HT1080 (cell line): ENCODE results near the gene TRERF1. TPM values are rescaled to one million over a fixed set of nuclear protein-coding genes. Genes with fewer than 3 reads are reported as not detected.
A peak's percentile ranks its signal among the peaks of the same experiment; 100 is the strongest.

ENCODE experiments used
- DNase-seq: peaks from one replicate; pipeline ENCODE4 v3.0.0-alpha.2; 2015; ENCODE audit warnings: low read depth
- total RNA-seq: library from RNA; depleted of rRNA; stranded (reverse); fragments of >200 nt; shearing (Covaris generic); gene quantifications from 2 replicates; pipeline ENCODE4 v1.2.3, GENCODE V29; 2014

The TRERF1 gene
- total RNA-seq, 1 experiment from 2014 or later: 11.4 TPM

DNA sequence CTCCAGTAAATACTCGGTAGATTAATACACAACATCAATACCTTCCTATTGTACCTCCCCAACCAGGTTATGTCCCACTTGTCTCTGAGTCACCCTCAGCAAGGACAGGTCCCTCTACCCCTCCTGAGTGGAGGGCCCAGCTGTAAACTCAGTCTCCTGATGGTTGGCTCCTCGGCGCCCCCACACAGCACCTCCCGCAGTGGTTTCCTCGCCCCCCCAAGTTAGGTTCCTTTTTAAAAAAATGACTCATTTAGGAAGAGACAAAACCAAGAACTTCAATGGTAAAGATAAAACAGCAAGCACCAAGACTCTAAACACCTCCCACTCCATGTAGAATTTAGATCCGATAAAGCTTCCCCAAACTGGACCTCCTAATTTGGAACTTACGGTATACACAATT lies 83.5 kb downstream of the TRERF1 start:
- DNase-seq: no peak

DNA sequence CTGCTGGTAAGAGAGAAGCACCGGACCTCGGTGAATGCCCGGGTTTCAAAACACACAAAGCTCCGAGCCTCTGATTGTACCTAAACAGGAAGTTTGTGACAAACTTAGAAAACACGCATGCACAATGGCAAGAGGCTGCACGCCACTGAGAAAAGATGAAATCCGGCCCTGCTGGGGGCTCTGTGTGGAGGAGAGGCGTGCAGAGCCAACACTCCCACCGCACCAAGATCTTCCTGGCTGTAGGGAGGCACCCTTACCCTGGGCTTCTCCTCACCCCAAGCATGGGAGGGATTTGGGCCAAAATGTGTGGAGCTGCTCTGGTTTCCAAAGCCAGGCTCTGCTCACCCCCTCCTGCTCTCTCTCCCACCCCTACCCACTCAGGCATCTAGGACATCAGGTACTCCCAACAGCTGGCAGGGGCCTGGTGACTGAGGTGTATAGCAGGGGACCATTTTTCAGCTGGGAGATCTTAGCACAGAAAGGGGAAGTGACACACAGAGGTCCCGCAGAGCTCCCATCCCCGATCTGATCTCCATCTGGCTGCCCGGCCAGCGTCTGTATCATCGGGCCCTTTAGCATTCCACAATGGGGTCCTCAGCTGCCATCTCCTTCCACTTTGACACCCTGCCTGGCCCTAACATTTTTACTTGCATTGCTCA lies 84.2 kb downstream of the TRERF1 start:
- DNase-seq: no peak

GRCh38 chr6:42366999-42367352 lies 84.8 kb downstream of the TRERF1 start:
- DNase-seq: no peak

- no peak for DNase-seq
These were observed 85.6 kb downstream of the TRERF1 start for GRCh38 chr6:42366011-42366705.

DNA sequence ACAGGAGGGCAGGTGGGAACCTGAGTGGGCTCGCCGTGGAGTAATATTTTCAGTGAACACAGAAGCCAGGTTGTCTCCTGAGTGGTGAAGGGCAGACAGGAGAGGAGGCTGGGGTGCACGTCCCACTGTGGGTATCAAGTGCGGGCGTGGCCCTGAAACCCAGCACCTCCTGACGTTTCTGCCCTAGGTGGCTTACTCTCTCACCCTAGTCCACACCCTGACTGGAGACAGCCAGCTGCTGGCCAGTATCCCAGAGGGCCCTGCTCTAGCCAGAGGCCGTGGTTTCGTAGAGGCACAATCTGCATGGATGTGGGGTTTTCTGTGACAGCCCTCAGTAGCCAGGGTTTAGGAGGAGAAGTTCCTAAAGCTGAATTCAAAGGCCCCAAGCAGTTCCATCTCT lies 86.7 kb downstream of the TRERF1 start:
- no peak for DNase-seq

DNA sequence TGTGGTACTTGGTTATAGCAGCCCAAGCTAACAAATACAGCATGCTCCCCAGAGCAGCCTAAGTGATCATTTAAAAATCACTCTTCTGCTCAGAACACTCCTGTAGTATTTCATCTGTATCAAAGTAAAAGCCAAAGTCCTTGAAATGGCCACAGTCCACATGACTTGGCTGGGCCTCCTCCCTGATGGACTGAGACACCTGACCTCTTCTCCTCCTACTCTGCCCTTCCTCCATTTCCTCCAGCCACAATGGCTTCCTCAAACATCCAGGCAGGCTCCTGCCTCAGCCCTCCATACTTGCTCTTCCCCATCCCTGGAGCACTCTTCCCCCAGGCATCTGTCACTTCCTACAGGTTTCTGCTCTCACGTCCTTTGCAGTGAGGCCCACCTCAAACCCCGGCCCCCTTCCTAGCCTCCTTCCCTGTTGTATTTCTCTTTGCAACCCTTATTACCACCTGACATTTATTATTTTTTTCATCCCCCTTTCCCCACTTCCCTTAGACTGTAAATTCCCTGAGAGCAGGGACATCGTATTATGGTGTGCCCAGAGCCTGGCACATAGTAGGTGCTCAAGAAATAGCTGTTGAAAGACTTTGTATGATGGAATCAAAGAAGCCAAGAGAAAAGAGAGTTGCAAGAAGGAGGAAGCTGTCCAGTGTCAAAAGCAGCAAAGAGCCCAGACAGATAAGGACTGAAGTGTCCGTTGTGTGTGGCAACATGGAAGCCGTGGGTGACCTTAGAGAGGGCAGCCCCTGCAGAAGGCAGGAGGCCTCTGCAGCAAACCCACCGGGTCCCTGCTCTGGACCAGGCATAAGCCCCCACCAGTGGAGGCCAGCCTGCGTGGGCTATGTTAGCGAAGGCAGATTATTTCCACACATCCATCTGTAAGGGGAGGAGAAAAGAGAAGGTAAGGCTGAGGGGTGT lies 87.5 kb downstream of the TRERF1 start:
- no peak for DNase-seq

- no peak for DNase-seq
These were observed 90.7 kb downstream of the TRERF1 start for GRCh38 chr6:42361036-42361435.

DNA sequence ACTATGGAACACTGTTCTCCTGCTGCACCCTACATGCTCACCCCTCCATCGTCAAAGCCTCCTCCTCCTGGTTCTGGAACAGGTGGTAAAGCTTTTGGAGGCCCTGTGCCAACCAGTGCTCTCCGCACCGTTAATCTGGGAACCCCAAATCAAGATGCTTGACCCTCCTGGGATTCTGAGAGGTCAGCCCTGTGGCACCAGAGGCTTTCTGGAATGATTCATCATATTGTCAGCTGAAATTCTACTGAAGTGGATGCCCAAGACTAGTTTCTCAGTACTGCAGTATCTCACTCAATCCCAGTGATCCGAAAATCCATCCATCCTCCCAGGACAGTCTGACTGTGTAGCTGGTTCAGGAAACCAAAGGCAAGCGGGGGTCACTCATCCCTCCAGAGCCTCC lies 92.7 kb downstream of the TRERF1 start:
- DNase-seq: peak; percentile 33

DNA sequence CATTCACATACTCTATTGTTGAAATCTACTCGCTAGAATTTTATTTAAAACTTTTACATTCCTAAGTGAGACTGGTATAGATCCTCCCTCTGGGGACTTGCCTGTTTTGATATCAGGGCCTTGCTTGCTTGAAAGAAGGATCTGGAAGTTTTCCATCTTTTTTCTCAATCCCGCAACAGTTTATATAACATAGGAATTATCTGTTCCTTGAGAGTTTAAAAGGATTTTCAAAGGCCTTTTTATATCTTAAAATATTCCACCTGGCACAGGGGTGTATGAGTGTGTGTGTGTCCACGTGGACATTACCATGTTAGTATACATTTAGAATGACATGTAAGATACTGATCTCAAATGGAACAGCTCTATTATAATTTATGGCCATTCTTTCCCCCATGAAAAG lies 96.3 kb downstream of the TRERF1 start:
- DNase-seq: no peak

DNA sequence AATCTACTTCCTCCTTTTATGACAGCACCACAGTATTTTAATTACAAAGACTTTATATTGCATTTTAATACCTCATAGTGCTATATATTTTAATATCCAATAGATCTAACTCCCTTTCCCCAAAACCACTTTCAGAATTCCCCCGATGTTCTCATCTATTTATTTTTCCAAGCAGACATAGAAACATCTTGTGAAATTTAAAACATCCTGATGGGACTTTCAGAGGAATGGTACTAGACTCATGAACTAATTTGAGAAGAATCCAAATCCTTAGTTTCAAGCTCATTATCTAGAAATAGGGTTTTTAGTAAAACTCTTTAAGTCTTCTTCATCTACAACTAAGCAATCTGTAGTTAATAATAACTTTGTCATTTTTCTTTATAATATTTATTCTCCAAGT lies 97.0 kb downstream of the TRERF1 start:
- DNase-seq: no peak

DNA sequence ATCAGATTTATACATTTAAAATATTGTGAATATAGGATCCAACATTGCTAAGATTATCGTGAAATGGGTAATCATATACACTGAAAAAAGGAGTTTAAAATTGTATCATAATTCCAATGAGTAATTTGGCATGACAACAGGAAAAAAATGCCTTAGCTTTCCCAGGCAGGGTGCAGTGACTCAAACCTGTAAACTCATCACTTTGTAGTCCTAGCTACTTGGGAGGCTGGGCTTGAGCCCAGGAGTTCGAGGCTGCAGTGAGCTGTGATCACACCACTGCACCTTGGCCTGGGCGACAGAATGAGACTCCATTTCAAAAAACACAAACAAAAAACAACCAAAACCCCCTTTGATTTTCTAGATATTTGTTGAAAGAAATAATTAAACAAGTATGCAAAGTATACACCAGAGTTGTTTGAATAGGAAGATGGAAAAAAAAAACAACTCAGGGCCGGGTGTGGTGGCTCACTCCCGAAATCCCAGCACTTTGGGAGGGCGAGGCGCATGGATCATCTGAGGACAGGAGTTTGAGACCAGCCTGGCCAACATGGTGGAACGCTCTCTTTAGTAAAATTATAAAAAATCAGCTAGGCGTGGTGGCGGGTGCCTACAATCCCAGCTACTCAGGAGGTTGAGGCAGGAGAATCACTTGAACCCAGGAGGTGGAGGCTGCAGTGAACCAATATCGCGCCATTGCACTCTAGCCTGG lies 98.7 kb downstream of the TRERF1 start:
- peak; percentile 73 for DNase-seq

- no peak for DNase-seq
These were observed 100.8 kb downstream of the TRERF1 start for GRCh38 chr6:42350911-42351310.

GRCh38 chr6:42349753-42350511 lies 101.8 kb downstream of the TRERF1 start:
- DNase-seq: no peak

- no peak for DNase-seq
These were observed 104.3 kb downstream of the TRERF1 start for GRCh38 chr6:42347456-42347855.

- DNase-seq: no peak
These were observed 105.9 kb downstream of the TRERF1 start for GRCh38 chr6:42345696-42346416.

- no peak for DNase-seq
These were observed 107.0 kb downstream of the TRERF1 start for GRCh38 chr6:42344756-42345155.

GRCh38 chr6:42341771-42342553 lies 109.8 kb downstream of the TRERF1 start:
- DNase-seq: no peak

GRCh38 chr6:42341221-42341620 lies 110.5 kb downstream of the TRERF1 start:
- no peak for DNase-seq

- DNase-seq: no peak
These were observed 111.2 kb downstream of the TRERF1 start for GRCh38 chr6:42340511-42340910.
